HG03135 (cell line): Measurements from ENCODE around the gene C11orf52.
"Not testable (repeated sequence)": the region's sequence is repeated elsewhere in the genome, so short reads cannot be mapped to it uniquely, and the experiment has no call there.

Experiments used
- ATAC-seq: cut with Tn5 transposase; IDR thresholded peaks from one replicate; pipeline ENCODE4 v1.9.1; 2021; ENCODE audit warnings: mild to moderate bottlenecking, moderate library complexity; ENCODE audit not compliant: unreplicated experiment

Gene C11orf52

GRCh38 chr11:111918390-111919256, at the start of gene C11orf52:
Gene C11orf52, plus strand, starts transcription at chr11:111918913. Its CDS starts 60 bp downstream, at chr11:111918973.
- no peak for ATAC-seq

DNA sequence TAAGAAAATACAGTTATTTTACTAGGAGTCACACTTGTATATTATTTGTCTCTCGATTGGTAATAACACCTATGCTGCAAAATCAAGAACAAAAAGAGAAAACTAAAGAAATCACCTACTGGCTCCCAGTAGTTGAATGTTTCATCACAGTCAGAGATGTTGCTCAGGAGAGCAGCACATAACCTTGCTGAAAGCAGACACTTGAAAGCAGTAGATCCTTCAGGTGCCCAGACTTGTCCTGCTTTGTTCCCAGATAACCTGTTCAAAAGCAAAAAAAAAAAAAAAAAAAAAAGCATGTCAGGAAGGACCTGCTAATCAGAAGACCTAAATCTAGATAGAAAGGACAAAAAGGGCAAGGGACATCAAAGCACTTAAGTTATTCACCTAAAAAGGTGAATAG, 48.6 kb upstream of the C11orf52 start:
- no peak for ATAC-seq

DNA sequence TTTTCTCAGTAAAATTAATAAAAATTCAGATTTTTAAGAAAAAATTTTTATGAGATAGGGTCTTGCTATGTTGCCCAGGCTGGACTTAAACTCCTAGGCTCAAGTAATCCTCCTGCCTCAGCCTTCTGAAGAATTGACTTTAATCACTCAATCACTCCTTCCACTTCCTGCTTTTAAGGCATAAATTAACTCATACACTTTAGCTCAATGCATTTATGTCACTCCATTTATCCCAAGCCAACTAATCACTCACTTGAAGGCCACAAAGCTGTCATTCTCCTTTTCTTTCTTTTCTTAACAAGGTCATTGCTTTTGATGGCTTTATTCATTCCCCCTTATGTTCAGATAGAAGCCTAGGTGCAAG, 48.2 kb upstream of the C11orf52 start:
- ATAC-seq = peak; percentile 6

DNA sequence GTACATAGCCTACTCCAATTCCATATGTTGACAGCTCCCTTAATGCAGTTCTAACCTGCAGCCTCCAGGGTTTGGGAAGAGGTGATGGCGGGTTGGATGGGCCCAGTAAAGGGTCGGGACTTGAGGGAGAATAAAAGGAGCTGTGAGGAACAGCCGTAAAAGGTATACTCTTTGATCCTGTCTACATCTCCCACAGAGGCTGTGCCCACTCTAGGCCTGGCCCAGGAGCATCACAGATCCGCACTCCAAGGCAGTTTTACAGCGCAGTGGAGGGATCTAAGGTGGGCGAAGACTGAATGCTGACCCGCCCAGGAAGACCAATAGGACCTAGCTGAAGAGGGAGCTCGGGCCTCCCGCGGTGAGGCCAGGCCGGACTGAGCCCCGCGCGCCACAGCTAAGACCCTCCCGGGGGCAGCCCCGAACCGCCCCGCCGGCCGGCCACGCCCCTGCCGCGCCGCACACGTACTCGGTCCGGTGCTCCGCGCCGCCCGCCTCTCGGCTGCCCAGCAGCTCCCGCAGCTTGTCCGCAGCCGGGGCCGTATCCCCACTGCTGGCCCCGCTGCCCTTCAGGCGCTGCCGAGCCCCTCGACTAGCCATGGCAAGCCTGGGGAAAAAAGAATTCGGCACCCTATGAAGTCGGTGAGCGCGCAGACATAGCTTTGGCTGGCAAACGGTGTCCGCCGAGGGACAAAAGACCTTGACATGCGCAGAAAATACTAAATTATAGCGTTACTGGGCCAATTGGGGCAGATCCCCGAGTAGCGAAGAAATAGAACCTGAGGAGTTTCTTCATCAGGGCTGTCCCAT, 47.6 kb upstream of the C11orf52 start, which contains the start of gene ALG9:
ALG9 (minus strand) TSS at position 696 of the 807 bp plus-strand sequence; CDS start at position 597, 99 bp downstream.
- peak; percentile 86 for ATAC-seq

DNA sequence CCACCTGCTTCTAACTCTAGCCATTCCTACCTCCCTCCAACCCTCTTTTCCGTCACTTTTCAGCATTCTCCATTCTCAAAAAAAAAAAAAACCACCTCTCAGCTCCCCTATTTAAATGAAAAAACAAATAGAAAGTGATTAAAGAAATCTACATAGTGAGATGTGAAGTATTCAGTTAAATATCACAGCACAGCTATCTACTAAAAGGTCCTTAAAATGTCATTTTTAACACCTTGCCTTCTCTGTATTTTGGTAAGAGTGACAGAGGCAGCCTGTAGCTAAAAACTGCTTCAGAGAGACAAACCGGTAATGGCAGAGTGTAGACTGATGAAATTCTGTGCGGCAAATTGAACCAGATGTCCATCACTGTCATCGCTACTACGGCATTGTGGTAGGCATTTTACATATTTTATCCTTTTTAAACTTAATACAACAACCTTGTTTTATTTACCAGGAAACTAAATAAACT, 47.0 kb upstream of the C11orf52 start:
- no peak for ATAC-seq

GRCh38 chr11:111878385-111878848, 40.3 kb upstream of the C11orf52 start:
- ATAC-seq = peak; percentile 18

DNA sequence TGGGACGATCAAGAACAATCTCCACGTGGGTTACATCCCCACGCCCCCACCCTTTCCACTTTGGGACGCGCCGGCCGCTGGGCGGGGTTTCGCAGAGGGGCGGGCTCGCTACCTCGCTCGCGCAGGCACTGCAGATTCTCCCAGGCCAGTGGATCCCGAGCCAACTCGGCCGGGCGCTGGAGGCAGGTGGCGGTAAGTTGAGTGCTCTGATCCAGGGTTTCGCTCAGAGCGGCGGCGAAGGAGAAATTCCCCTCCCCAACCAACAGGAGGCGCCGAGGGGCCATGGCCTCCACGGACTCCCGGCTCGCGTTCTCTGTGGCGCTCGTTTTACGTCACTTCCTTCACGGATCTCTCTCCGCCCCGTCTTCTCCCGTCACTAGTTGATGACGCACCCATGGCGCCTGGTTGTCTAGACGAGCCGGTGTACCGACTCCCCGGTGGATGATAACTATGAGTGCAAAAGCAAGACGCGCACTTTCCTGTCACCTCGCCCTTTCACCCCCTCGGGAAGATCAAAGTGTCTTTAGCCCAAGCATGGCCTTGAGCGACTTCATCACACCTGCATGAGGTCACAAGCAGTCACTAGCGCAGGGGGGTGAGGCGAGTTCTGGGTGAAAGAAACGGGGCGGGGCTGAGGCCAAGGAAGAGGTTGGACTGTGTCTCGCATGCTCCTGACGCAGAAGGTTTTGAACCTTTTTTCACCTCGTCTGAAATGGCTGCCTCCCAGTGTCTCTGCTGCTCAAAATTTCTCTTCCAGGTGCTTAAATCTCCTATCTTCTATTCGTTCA, 39.7 kb upstream of the C11orf52 start, which contains the start of the genes CFAP68 and FDXACB1:
CFAP68 (plus strand) TSS at position 693 of the 788 bp plus-strand sequence; CDS start at position 713, 20 bp downstream.
FDXACB1 (minus strand) TSS at position 317 of the 788 bp plus-strand sequence; CDS start at position 284, 33 bp downstream.
- peak; percentile 91 for ATAC-seq

DNA sequence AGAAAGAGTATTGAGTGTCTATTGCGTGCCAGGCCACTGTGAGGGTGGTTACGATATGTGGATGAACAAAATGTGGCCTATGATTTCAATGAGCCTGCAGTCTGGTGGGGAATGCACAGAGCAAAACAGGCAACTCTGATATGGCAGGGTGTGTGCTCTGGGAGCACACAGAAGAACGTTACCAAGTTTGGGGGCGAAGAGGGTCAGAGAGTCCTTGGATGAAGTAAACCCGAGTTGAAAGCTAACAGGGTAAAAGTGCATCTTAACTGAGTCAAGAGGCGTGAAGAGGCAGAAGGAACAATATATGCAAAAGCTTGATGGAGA, 39.1 kb upstream of the C11orf52 start:
- peak; percentile 7 for ATAC-seq

DNA sequence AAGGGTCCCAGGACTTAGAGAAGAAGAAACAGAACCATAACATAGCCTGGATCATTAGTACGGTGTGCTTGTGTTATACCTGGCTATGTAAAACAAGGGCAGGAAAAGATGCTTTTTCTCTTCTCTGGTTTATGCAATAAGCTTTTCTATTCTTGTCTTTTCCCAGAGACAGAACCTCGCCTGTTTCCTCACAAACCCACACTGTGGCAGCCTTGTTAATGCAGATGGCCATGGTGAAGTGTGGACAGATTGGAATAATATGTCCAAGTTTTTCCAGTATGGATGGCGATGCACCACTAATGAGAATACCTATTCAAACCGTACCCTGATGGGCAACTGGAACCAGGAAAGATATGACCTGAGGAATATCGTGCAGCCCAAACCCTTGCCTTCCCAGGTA, 36.5 kb upstream of the C11orf52 start:
- no peak for ATAC-seq

GRCh38 chr11:111885053-111885452, 33.7 kb upstream of the C11orf52 start:
- not testable (repeated sequence) for ATAC-seq

DNA sequence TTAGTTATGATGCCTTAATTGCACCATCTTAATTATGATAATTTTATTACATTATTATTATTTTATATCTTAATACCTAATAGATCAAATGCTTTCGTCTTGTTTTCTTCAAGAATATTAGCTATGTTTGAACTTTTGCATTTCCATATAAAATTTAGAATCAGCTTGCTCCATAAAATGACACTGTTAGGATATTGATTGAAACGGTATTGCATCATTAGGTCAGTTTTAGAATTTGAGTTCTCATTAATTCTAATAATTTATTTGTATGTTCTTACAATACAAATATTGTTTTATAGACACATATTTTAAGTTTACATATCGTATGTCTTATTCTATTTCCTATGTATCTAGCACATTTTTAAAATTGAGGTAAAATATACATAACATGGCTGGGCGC, 32.7 kb upstream of the C11orf52 start:
- ATAC-seq = no peak

DNA sequence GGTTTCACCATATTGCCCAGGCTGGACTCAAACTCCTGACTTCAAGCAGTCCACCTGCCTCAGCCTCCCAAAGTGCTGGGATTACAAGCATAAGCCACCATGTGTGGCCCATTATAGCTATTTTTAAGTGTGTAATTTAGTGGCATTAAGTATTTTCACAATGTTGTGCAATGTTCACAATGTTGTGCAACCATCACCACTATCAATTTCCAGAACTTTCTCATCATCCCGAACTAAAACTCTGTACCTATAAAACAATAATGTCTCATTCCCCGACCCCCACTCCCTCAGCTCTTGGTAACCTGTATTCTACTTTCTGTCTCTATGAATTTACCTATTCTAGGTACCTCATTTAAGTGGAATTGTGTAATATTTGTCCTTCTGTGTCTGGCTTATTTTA, 31.9 kb upstream of the C11orf52 start:
- no peak for ATAC-seq

GRCh38 chr11:111905411-111905810, 13.3 kb upstream of the C11orf52 start:
- ATAC-seq = no peak

- ATAC-seq = no peak
These were observed 12.0 kb upstream of the C11orf52 start for GRCh38 chr11:111906680-111907079.

GRCh38 chr11:111908639-111909305, 9.9 kb upstream of the C11orf52 start:
- ATAC-seq = no peak

GRCh38 chr11:111909378-111909777, 9.3 kb upstream of the C11orf52 start:
- ATAC-seq = no peak

DNA sequence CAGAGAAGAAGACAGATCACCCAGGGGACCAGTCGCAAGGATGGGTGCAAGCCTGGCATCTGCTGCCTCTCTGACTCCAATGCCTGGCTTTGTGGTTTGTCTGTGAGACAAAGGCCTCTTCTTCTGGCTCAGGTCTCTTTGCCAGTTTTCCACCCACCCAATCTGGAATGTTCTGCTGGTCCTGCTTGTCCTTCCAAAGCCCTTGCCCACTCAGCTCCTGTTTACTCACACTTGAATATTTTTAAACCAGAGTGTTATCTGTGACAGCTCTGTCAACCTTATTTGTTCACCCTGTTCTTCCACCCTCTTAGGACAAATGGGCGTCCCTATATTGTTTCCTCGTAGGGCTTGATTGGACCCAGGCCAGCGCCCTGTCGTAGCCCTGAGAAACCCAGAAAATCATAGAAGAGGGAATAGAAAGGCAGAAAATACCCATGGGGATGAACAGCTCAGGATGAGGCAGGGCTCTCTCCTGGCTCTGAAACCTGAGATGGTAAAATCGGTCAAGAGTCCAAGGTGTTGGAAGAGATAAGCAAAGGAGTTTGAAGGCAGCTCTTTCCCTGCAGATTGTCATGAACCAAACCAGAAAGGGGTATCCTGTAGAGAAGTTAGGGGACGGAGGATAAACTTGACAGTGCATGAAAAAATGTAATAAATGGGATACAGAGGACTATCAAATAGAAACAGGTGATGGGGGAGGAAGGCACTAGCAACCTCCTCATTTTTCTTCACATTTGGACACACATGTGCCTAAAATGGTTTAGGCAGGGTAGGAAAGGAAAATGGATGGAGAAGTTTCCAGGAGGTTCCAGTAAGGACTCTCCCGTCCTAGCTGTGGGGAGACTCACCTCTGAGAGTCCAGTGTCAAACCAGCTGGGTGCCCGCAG, 7.8 kb upstream of the C11orf52 start:
- ATAC-seq = no peak

- no peak for ATAC-seq
These were observed 6.9 kb upstream of the C11orf52 start, which contains the start of gene CRYAB for GRCh38 chr11:111911563-111912401. Gene CRYAB, minus strand, starts transcription at chr11:111911770. Its CDS starts 46 bp downstream, at chr11:111911724.
